NT2/D1 (cell line): ENCODE data around the gene WAC.

ENCODE experiments used
- SUZ12 ChIP-seq: IDR thresholded peaks from 2 replicates; pipeline ENCODE4 v1.6.1; 2011; ENCODE audit not compliant: insufficient read length, insufficient read depth; ENCODE audit errors: extremely low read depth
- YY1 ChIP-seq: IDR thresholded peaks from 2 replicates; pipeline ENCODE4 v1.6.1; 2011; ENCODE audit not compliant: insufficient read length, insufficient read depth
- ZNF274 ChIP-seq: IDR thresholded peaks from 2 replicates; pipeline ENCODE4 v1.6.1; 2011; ENCODE audit warnings: mild to moderate bottlenecking, low read depth, low read length

DNA sequence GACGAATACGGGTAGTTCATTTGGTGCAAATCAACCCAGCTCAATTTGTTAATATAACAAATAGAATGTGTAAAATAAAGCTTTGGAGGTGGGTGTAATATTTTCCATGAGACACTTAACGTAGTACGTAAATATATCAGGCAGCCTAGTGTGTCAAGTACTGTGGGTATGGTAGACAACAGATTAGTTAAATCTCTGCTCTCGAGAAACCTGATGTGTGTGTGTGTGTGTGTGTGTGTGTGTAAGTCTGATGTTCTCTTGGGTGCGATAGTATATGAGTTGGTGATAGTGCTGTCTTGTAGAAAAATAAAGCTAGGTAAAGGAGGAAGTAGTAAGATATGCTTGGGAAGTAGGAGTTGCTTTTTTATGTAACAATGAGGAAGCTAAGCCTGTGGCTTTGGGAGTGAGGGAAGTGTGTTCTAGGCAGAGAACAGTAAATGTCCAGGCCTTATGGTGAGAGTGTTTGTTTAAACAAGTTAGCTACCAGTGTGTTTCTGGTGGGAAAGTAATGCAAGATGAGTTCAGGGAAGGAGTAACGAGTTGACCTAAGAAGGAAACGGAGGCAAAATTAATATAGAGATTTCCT is 26.1 kb downstream of the WAC start:
- no peak for TF ChIP-seq ZNF274
- TF ChIP-seq YY1, result no peak
- TF ChIP-seq SUZ12, result no peak
